WERI-Rb-1 (cell line): ENCODE measurements around the gene SCLY.

ENCODE experiments used
- DNase-seq: peaks from one replicate; pipeline ENCODE4 v3.0.0-alpha.2; 2020
- H3K27ac ChIP-seq: fragments of 250-450 bp; sonication (Bioruptor Pico); 2 replicates; pipeline ENCODE4 v1.5.1; 2020; ENCODE audit warnings: mild to moderate bottlenecking, moderate library complexity
- H3K27me3 ChIP-seq: fragments of 250-450 bp; sonication (Bioruptor Pico); 2 replicates; pipeline ENCODE4 v1.5.1; 2021; ENCODE audit warnings: mild to moderate bottlenecking, low read depth, moderate library complexity; ENCODE audit not compliant: insufficient read depth, severe bottlenecking
- H3K36me3 ChIP-seq: fragments of 250-450 bp; sonication (Bioruptor Pico); 2 replicates; pipeline ENCODE4 v1.5.1; 2020; ENCODE audit warnings: mild to moderate bottlenecking, moderate library complexity
- H3K4me3 ChIP-seq: 2 replicates; pipeline ENCODE4 v1.5.1; 2011; ENCODE audit warnings: low read depth, mild to moderate bottlenecking, control low read depth, low read length
- H3K9me3 ChIP-seq: fragments of 250-450 bp; sonication (Bioruptor Pico); 2 replicates; pipeline ENCODE4 v1.5.1; 2021; ENCODE audit warnings: mild to moderate bottlenecking, moderate library complexity; ENCODE audit not compliant: severe bottlenecking
- TF ChIP-seq, protein P1 (sequence below): IDR thresholded peaks from 2 replicates; pipeline ENCODE4 v1.5.1; 2011; ENCODE audit warnings: low read depth, mild to moderate bottlenecking, control low read depth, inconsistent platforms, low read length

SCLY gene

DNA sequence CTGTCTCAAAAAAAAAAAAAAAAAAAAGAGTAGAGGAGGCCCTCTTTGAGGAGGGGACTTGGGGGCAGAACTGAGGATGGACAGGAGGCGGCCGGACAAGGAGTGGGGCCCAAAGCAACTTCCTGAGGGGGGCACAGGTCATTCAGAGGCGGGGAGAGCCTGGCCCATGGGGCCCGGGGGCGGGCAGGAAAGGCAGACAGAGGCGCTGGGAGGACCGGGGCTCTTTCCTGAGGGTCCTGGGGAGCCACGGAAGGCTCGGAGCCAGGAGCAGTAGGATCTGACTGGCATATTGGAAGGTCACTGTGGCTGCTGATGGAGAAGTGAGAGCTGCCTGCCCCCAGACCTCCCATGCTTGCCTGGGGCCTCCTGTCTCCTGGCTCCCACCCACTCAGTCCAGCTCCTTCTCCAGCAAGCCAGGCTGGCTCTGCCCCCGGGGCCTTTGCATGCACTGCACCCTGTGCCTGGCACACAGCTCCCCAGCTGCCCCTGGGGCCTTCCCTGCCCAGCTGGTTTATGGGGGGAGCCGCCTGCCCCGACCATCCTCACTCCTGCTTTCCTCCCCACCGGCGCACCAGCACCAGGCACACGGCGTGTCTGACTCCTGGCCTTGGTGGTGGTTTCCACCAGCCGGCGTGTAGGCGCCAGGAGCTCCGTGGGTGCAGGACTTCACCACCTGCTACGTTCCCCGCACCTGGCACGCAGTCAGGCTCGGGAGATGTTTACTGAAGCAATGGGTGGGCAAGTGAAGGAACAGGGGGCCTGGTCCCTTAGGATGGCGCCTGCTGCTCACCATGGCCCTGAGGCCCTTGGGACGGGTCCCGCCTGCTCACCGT lies 44.9 kb downstream of the SCLY start:
- H3K9me3 ChIP-seq: no peaks in the 10 kb centered on the region
- H3K27me3 ChIP-seq: no peaks in the 10 kb centered on the region
- H3K27ac ChIP-seq: no peak overlapping the region
- H3K36me3 ChIP-seq: no peaks in the 10 kb centered on the region
- TF ChIP-seq, protein P1, sequence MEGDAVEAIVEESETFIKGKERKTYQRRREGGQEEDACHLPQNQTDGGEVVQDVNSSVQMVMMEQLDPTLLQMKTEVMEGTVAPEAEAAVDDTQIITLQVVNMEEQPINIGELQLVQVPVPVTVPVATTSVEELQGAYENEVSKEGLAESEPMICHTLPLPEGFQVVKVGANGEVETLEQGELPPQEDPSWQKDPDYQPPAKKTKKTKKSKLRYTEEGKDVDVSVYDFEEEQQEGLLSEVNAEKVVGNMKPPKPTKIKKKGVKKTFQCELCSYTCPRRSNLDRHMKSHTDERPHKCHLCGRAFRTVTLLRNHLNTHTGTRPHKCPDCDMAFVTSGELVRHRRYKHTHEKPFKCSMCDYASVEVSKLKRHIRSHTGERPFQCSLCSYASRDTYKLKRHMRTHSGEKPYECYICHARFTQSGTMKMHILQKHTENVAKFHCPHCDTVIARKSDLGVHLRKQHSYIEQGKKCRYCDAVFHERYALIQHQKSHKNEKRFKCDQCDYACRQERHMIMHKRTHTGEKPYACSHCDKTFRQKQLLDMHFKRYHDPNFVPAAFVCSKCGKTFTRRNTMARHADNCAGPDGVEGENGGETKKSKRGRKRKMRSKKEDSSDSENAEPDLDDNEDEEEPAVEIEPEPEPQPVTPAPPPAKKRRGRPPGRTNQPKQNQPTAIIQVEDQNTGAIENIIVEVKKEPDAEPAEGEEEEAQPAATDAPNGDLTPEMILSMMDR: no peak
- peak; percentile 6 for DNase-seq
- H3K4me3 ChIP-seq: no peak overlapping the region

DNA sequence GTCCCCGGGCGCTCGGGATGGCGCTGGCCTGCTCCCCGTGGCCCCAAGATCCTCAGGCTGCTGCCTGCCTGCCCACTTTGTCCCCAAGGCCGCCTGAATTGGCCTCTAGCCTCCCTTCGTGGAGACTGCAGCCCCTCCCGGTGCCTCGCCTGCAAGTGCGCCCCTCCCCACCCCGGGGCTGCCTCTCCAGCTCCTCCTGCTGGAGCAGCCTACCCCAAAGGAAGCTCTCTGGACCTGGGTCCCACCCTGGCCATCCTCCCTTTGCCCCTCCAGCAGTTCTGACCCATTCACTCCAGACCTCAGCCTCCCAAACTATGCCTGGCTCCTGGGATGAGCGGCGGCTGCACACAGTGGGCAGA lies 45.5 kb downstream of the SCLY start:
- H3K27me3 ChIP-seq: no peaks in the 10 kb centered on the region
- peak; percentile 27 for DNase-seq

DNA sequence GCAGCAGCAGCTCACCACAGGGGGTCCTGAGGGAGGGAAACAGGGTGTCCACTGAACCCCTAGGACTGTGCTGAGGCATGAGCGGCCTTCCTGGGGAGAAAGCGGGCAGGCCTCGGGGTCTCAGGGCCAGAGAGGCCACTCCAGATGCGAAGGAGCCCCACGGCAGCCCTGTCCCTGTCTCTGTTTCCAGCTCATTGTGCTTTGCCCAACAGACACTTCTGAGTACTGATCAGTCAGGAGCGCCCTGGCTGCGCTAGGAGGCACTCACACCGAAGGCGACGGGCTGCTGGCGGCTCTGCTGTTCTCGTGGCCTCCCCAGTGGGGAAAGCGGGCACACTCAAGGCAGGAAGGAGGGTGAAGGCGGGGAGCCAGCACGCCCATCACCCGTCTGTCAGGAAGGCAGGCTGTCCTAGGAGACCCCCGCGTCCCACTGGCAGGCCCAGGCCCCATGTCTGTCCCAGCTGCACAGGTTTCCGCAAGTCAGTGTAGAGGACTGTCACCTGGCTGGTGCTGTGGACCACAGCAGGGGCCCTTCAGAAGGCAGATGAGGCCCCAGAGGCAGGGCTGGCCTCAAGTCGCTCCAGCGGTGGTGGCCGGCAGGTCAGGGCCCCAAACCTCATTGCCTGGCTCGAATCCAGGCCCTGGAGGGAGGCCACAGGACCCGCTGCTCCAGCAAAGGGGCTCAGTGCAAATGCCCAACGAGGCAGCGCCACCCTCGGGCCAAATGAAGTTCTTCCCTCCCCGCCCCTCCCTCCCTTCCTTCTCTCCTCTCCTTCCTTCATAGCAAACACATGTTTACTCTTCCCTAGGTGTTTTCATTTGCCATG lies 46.1 kb downstream of the SCLY start:
- TF ChIP-seq, protein P1: peak; percentile 65
- no peaks in the 10 kb centered on the region for H3K36me3 ChIP-seq
- H3K27ac ChIP-seq: peak overlapping the region; percentile 18; the same call in 1 of the 2 replicates
- H3K4me3 ChIP-seq: no peak overlapping the region
- peaks cover 4% of the 10 kb centered on the region for H3K9me3 ChIP-seq
- H3K27me3 ChIP-seq: no peaks in the 10 kb centered on the region
- peak; percentile 69 for DNase-seq

More for the DNA sequence above, 45.5 kb downstream of the SCLY start:
- Histone ChIP-seq H3K9me3 (peaks cover under 1% of the 10 kb centered on the region), H3K27ac (no peak overlapping the region), H3K4me3 (no peak overlapping the region), H3K36me3 (no peaks in the 10 kb centered on the region)
- TF ChIP-seq, protein P1: peak; percentile 53

DNA sequence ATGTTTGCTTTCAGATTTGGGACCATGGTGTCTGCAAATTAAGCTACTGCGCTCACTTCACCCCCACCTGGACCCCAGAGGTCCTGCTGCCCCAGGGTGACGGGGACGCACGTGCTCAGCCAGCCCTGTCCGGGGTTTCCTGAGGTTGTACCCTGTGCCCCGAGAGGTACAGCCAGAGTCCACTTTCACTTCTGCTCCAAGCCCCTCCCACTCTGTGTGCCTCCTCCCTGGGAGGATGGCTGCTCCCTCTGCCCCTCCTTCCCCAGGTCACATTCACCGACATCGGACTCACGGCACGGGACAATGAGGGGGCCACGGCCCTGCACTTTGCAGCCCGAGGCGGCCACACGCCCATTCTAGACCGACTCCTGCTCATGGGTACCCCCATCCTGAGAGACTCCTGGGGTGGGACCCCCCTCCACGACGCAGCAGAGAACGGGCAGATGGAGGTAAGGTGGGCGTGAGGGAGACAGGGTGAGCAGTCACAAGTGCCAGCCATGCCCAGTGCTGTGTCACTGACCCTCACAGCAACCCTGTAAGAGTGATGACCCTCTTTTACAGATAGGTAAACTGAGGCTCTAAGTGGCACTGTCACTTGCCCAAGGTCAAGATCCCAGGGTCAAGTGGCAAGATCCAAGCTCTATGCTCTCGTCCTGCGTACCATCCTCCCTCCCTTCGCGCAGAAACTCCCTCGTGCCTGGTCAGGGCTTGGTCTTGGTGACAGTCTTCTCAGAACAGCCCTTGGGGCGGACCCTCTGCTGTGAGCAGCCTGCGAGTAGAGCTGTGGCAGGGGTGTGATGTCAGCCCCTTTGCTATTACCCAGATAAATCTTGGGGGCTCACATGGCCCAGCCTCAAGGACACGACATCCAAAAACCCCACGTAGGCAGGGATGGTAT lies 47.0 kb downstream of the SCLY start:
- TF ChIP-seq, protein P1: no peak
- Histone ChIP-seq H3K36me3 (no peaks in the 10 kb centered on the region), H3K27me3 (no peaks in the 10 kb centered on the region), H3K9me3 (peaks cover 8% of the 10 kb centered on the region), H3K4me3 (no peak overlapping the region), H3K27ac (peak overlapping the region; percentile 55)
- peak; percentile 33 for DNase-seq

DNA sequence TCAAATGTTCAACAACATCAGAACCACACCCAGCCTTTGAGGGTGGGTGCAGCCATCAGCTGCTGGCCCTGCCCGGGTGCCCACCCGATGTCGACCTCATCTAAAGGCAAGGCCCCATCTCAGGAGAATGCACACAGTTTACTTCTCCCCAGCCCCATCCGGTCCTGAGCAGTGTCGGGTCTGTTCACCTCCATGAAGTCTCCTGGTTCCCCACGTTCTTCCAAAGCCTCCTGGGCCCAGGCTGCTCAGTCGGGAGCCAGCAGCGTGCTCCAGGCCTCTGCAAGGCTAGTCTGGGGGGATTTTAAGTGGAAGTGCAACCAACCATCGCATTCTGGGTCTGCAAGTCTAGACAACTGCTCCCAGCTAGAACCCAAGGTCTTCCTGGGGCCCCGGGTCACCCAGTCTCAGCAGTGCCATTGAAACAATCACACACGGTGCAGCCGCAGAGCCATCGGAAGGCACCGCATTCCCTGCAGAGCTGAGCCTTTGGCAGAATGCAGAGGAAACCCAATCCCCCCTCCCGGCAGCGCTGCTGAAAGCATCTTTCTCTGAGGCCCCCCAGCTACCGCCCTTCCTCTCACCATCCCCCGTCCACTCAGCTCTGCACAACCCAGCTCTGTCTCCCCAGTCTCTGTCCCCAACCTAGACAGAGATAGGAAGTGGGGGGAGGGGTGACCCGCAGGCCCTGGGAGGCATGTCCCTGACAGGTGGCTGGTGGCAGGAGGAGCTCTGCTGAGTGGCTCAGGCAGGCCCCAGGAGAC lies 47.8 kb downstream of the SCLY start:
- DNase-seq: peak; percentile 91
- peak overlapping the region; percentile 55 for H3K27ac ChIP-seq

More for the DNA sequence above, 47.8 kb downstream of the SCLY start:
- Histone ChIP-seq H3K4me3 (no peak overlapping the region), H3K36me3 (no peaks in the 10 kb centered on the region), H3K27me3 (no peaks in the 10 kb centered on the region), H3K9me3 (peaks cover 8% of the 10 kb centered on the region)
- TF ChIP-seq, protein P1: no peak
